ENCODE data around the gene GRIK2. TPM values are rescaled to one million over a fixed set of nuclear protein-coding genes. Genes with fewer than 3 reads are reported as not detected.

The GRIK2 gene
- total RNA-seq, 3 donors from 2014 or later (not counting 1 experiment from before 2014, with no cell fraction given), result not detected

DNA sequence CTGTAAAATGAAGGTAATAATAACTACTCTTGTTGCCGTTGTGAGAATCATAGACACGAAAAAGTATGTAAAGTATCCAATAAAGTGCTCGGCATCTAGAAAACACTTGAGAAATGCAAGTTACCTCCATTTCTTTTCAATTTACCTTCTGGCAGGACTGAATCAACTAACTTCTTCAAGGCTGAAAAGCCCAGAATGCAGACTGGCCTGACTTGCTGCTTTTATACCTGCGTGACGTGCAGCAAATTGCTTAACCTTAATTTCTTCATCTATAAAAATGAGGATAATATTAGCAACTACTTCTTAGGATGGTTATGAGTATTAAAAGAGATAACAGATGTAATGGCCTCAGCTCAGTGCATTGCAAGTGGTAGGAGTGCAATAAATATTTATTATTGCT lies 39.6 kb downstream of the GRIK2 start:
- H3K36me3 ChIP-seq (ENCODE audit: control insufficient read depth, insufficient read depth, low read length), result no peaks in the 10 kb centered on the region
- Mint-ChIP-seq H3K4me3 (no peak overlapping the region), H3K36me3 (no peaks in the 10 kb centered on the region), H3K27ac (no peak overlapping the region), H3K4me1 (no peaks in the 10 kb centered on the region), H3K9me3 (peaks cover 11 to 13% of the 10 kb centered on the region in 2 donors), H3K27me3 (ENCODE audit: low read depth in 2 of 2) (no peaks in the 10 kb centered on the region)
- ATAC-seq (no peak), DNase-seq (no peak)
- 97% methylated on average over 3 of the region's 5 CpGs for WGBS (ENCODE audit: insufficient coverage)
- no peaks in the 10 kb centered on the region for H3K4me1 ChIP-seq (ENCODE audit: control insufficient read depth, insufficient read depth, low read length)
- H3K9me3 ChIP-seq (ENCODE audit: control insufficient read depth, insufficient read depth, low read length), result no peaks in the 10 kb centered on the region
- TF ChIP-seq, protein P1, sequence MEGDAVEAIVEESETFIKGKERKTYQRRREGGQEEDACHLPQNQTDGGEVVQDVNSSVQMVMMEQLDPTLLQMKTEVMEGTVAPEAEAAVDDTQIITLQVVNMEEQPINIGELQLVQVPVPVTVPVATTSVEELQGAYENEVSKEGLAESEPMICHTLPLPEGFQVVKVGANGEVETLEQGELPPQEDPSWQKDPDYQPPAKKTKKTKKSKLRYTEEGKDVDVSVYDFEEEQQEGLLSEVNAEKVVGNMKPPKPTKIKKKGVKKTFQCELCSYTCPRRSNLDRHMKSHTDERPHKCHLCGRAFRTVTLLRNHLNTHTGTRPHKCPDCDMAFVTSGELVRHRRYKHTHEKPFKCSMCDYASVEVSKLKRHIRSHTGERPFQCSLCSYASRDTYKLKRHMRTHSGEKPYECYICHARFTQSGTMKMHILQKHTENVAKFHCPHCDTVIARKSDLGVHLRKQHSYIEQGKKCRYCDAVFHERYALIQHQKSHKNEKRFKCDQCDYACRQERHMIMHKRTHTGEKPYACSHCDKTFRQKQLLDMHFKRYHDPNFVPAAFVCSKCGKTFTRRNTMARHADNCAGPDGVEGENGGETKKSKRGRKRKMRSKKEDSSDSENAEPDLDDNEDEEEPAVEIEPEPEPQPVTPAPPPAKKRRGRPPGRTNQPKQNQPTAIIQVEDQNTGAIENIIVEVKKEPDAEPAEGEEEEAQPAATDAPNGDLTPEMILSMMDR (IDR thresholded peaks at IDR 0.05), result no peak
- H3K27ac ChIP-seq (ENCODE audit: low read length), result no peak overlapping the region
- H3K27me3 ChIP-seq (ENCODE audit: control insufficient read depth, insufficient read depth, low read length), result no peaks in the 10 kb centered on the region
- intact Hi-C loops (cut with micrococcal nuclease), result no loop called here
- H3K4me3 ChIP-seq (ENCODE audit: low read length), result no peak overlapping the region

DNA sequence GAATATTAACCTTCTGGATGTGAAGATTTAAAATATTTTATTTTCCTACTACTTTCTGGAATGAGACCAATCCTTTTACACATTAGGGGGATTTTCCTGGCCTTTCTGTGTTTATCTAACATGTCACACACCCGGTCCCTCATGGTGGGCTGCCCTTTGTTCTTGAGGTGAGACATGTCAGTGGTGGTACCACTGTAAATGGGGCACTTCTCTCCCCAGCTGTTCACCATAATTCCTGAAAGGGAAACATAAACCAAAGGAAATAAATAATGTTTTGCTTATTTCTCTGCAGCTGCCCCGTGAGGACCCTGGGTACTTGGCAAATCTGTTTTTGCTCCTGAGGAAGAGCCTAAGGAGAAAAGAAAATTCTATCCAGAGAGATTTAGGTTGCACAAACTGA lies 41.1 kb downstream of the GRIK2 start:
- no peak overlapping the region for H3K4me3 ChIP-seq (ENCODE audit: low read length)
- H3K27ac Mint-ChIP-seq, result no peak overlapping the region
- no peaks in the 10 kb centered on the region for H3K4me1 Mint-ChIP-seq
- H3K4me1 ChIP-seq (ENCODE audit: control insufficient read depth, insufficient read depth, low read length), result no peaks in the 10 kb centered on the region
- no peak overlapping the region for H3K4me3 Mint-ChIP-seq
- intact Hi-C loops (cut with micrococcal nuclease), result no loop called here
- H3K27ac ChIP-seq (ENCODE audit: low read length), result no peak overlapping the region
- ATAC-seq (no peak), DNase-seq (no peak)
- TF ChIP-seq, protein P1 (IDR thresholded peaks at IDR 0.05), result no peak
- no peaks in the 10 kb centered on the region for H3K36me3 ChIP-seq (ENCODE audit: control insufficient read depth, insufficient read depth, low read length)
- no peaks in the 10 kb centered on the region for H3K9me3 ChIP-seq (ENCODE audit: control insufficient read depth, insufficient read depth, low read length)
- H3K36me3 Mint-ChIP-seq, result no peaks in the 10 kb centered on the region
- WGBS (ENCODE audit: insufficient coverage), result 23% methylated on average over 1 of the region's 2 CpGs
- H3K27me3 ChIP-seq (ENCODE audit: control insufficient read depth, insufficient read depth, low read length), result no peaks in the 10 kb centered on the region
- H3K9me3 Mint-ChIP-seq, result peaks cover 11 to 13% of the 10 kb centered on the region in 2 donors
- no peaks in the 10 kb centered on the region for H3K27me3 Mint-ChIP-seq (ENCODE audit: low read depth in 2 of 2)

DNA sequence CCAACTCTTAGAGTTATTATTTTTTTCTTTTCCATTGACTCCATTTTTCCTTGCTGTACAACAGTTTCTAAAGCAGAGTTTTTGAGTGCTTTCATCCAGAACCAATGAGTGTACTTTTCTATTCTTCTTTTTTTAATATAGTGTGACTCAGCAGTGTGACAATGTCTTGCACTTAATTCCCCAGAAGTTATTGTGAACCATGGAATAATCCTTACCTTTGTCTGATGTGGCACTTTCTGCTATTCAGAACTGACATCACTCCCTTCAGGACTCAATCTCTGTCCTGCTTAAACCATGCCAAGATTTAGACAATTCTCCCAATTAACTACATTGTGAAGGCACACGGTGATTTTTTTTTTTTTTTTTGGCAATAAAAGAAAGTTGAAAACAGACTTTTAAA lies 41.5 kb downstream of the GRIK2 start:
- no CpG with 5 or more reads among the region's 1 CpG for WGBS (ENCODE audit: insufficient coverage)
- Histone ChIP-seq H3K36me3 (ENCODE audit: control insufficient read depth, insufficient read depth, low read length) (no peaks in the 10 kb centered on the region), H3K27me3 (ENCODE audit: control insufficient read depth, insufficient read depth, low read length) (no peaks in the 10 kb centered on the region), H3K9me3 (ENCODE audit: control insufficient read depth, insufficient read depth, low read length) (no peaks in the 10 kb centered on the region), H3K27ac (ENCODE audit: low read length) (no peak overlapping the region), H3K4me1 (ENCODE audit: control insufficient read depth, insufficient read depth, low read length) (no peaks in the 10 kb centered on the region), H3K4me3 (ENCODE audit: low read length) (no peak overlapping the region)
- no peaks in the 10 kb centered on the region for H3K4me1 Mint-ChIP-seq
- peaks cover 13 to 16% of the 10 kb centered on the region in 2 donors for H3K9me3 Mint-ChIP-seq
- TF ChIP-seq, protein P1 (IDR thresholded peaks at IDR 0.05), result no peak
- no peaks in the 10 kb centered on the region for H3K27me3 Mint-ChIP-seq (ENCODE audit: low read depth in 2 of 2)
- H3K36me3 Mint-ChIP-seq, result no peaks in the 10 kb centered on the region
- ATAC-seq, result no peak
- no peak for DNase-seq
- no peak overlapping the region for H3K4me3 Mint-ChIP-seq
- no peak overlapping the region for H3K27ac Mint-ChIP-seq
- intact Hi-C loops (cut with micrococcal nuclease), result no loop called here

DNA sequence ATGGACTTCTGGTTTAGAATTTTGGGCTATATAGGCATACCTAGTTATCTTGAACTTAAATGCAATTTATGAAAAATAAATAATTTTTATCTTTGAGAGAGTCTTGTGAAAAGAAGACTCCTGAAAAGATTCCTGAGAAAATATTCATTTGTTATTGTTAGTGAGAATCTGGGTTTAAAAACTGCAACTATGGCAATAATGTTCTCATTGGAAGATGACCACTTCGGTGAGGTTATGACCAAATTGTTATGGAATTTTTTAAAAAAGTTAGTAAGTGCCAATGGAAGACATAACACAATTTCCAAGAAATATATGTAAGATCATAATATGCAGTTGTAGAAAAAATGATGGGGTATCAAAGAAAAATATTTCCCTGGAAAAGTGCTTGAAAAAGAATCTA lies 46.3 kb downstream of the GRIK2 start:
- no peaks in the 10 kb centered on the region for H3K4me1 ChIP-seq (ENCODE audit: control insufficient read depth, insufficient read depth, low read length)
- TF ChIP-seq, protein P1 (IDR thresholded peaks at IDR 0.05), result no peak
- intact Hi-C loops (cut with micrococcal nuclease), result no loop called here
- no peaks in the 10 kb centered on the region for H3K9me3 ChIP-seq (ENCODE audit: control insufficient read depth, insufficient read depth, low read length)
- H3K27me3 Mint-ChIP-seq (ENCODE audit: low read depth in 2 of 2), result no peaks in the 10 kb centered on the region
- H3K4me3 ChIP-seq (ENCODE audit: low read length), result no peak overlapping the region
- H3K27ac Mint-ChIP-seq, result no peak overlapping the region
- no peak overlapping the region for H3K27ac ChIP-seq (ENCODE audit: low read length)
- peaks cover 14 to 15% of the 10 kb centered on the region in 2 donors for H3K9me3 Mint-ChIP-seq
- H3K4me1 Mint-ChIP-seq, result no peaks in the 10 kb centered on the region
- ATAC-seq, result no peak
- H3K36me3 ChIP-seq (ENCODE audit: control insufficient read depth, insufficient read depth, low read length), result no peaks in the 10 kb centered on the region
- H3K27me3 ChIP-seq (ENCODE audit: control insufficient read depth, insufficient read depth, low read length), result no peaks in the 10 kb centered on the region
- H3K36me3 Mint-ChIP-seq, result no peaks in the 10 kb centered on the region
- 83% methylated on average over 1 of the region's 1 CpG for WGBS (ENCODE audit: insufficient coverage)
- DNase-seq, result no peak
- H3K4me3 Mint-ChIP-seq, result no peak overlapping the region

Data from natural killer cell (primary cell).